ENCODE measurements around the gene CLEC16A. TPM values are rescaled to one million over a fixed set of nuclear protein-coding genes. Genes with fewer than 3 reads are reported as not detected.

The CLEC16A gene
- total and polyA plus RNA-seq, 9 donors = 11.5 to 18.3 (median 14.9) TPM

- no peak overlapping the region for H3K27ac ChIP-seq (ENCODE audit: low read length)
- H3K36me3 ChIP-seq (ENCODE audit: control insufficient read depth, insufficient read depth, low read length) = no peaks in the 10 kb centered on the region
- WGBS (ENCODE audit: insufficient coverage) = 65% methylated on average over 7 of the region's 7 CpGs
Measured at GRCh38 chr16:10949424-10949970, 5.1 kb downstream of the CLEC16A start.

GRCh38 chr16:10950393-10950792 is 6.0 kb downstream of the CLEC16A start:
- Histone ChIP-seq H3K4me1 (ENCODE audit: control insufficient read depth, insufficient read depth, low read length) (peaks cover 14% of the 10 kb centered on the region), H3K27me3 (ENCODE audit: control insufficient read depth, insufficient read depth, low read length) (no peaks in the 10 kb centered on the region), H3K36me3 (ENCODE audit: control insufficient read depth, insufficient read depth, low read length) (no peaks in the 10 kb centered on the region), H3K27ac (ENCODE audit: low read length) (no peak overlapping the region), H3K4me3 (ENCODE audit: low read length) (no peak overlapping the region), H3K9me3 (replicated peaks; ENCODE audit: control insufficient read depth, low read depth, low read length) (no peaks in the 10 kb centered on the region)
- WGBS (ENCODE audit: insufficient coverage) = 63% methylated on average over 2 of the region's 5 CpGs
- no peak for DNase-seq

More at GRCh38 chr16:10949424-10949970, 5.1 kb downstream of the CLEC16A start:
- H3K27me3 ChIP-seq (ENCODE audit: control insufficient read depth, insufficient read depth, low read length) = no peaks in the 10 kb centered on the region
- peaks cover 21% of the 10 kb centered on the region for H3K4me1 ChIP-seq (ENCODE audit: control insufficient read depth, insufficient read depth, low read length)
- no peaks in the 10 kb centered on the region for H3K9me3 ChIP-seq (replicated peaks; ENCODE audit: control insufficient read depth, low read depth, low read length)
- DNase-seq = peak; percentile 46
- no peak overlapping the region for H3K4me3 ChIP-seq (ENCODE audit: low read length)

GRCh38 chr16:10951026-10951425 is 6.7 kb downstream of the CLEC16A start:
- Histone ChIP-seq H3K27me3 (ENCODE audit: control insufficient read depth, insufficient read depth, low read length) (no peaks in the 10 kb centered on the region), H3K4me3 (ENCODE audit: low read length) (no peak overlapping the region), H3K27ac (ENCODE audit: low read length) (no peak overlapping the region), H3K4me1 (ENCODE audit: control insufficient read depth, insufficient read depth, low read length) (peaks cover 8% of the 10 kb centered on the region), H3K9me3 (replicated peaks; ENCODE audit: control insufficient read depth, low read depth, low read length) (no peaks in the 10 kb centered on the region), H3K36me3 (ENCODE audit: control insufficient read depth, insufficient read depth, low read length) (no peaks in the 10 kb centered on the region)
- peak; percentile 68 for DNase-seq
- 30% methylated on average over 2 of the region's 4 CpGs for WGBS (ENCODE audit: insufficient coverage)

GRCh38 chr16:10954903-10955302 is 10.5 kb downstream of the CLEC16A start:
- Histone ChIP-seq H3K27ac (ENCODE audit: low read length) (no peak overlapping the region), H3K36me3 (ENCODE audit: control insufficient read depth, insufficient read depth, low read length) (peaks cover 11% of the 10 kb centered on the region), H3K27me3 (ENCODE audit: control insufficient read depth, insufficient read depth, low read length) (no peaks in the 10 kb centered on the region), H3K4me3 (ENCODE audit: low read length) (no peak overlapping the region), H3K9me3 (replicated peaks; ENCODE audit: control insufficient read depth, low read depth, low read length) (no peaks in the 10 kb centered on the region), H3K4me1 (ENCODE audit: control insufficient read depth, insufficient read depth, low read length) (no peaks in the 10 kb centered on the region)
- 71% methylated on average over 7 of the region's 7 CpGs for WGBS (ENCODE audit: insufficient coverage)
- DNase-seq = no peak

GRCh38 chr16:10957771-10958482 is 13.6 kb downstream of the CLEC16A start:
- no peaks in the 10 kb centered on the region for H3K9me3 ChIP-seq (replicated peaks; ENCODE audit: control insufficient read depth, low read depth, low read length)
- peaks cover 18% of the 10 kb centered on the region for H3K36me3 ChIP-seq (ENCODE audit: control insufficient read depth, insufficient read depth, low read length)
- H3K4me1 ChIP-seq (ENCODE audit: control insufficient read depth, insufficient read depth, low read length) = no peaks in the 10 kb centered on the region
- H3K27ac ChIP-seq (ENCODE audit: low read length) = no peak overlapping the region
- DNase-seq = no peak
- no peak overlapping the region for H3K4me3 ChIP-seq (ENCODE audit: low read length)
- H3K27me3 ChIP-seq (ENCODE audit: control insufficient read depth, insufficient read depth, low read length) = no peaks in the 10 kb centered on the region
- WGBS (ENCODE audit: insufficient coverage) = no CpG with 5 or more reads among the region's 6 CpGs

- no peak overlapping the region for H3K4me3 ChIP-seq (ENCODE audit: low read length)
- peaks cover 28% of the 10 kb centered on the region for H3K36me3 ChIP-seq (ENCODE audit: control insufficient read depth, insufficient read depth, low read length)
- no peaks in the 10 kb centered on the region for H3K27me3 ChIP-seq (ENCODE audit: control insufficient read depth, insufficient read depth, low read length)
- H3K9me3 ChIP-seq (replicated peaks; ENCODE audit: control insufficient read depth, low read depth, low read length) = no peaks in the 10 kb centered on the region
- no CpG with 5 or more reads among the region's 5 CpGs for WGBS (ENCODE audit: insufficient coverage)
- no peak for DNase-seq
- peaks cover 1% of the 10 kb centered on the region for H3K4me1 ChIP-seq (ENCODE audit: control insufficient read depth, insufficient read depth, low read length)
- no peak overlapping the region for H3K27ac ChIP-seq (ENCODE audit: low read length)
Measured at GRCh38 chr16:10959161-10959560, 14.8 kb downstream of the CLEC16A start.

- Histone ChIP-seq H3K4me1 (ENCODE audit: control insufficient read depth, insufficient read depth, low read length) (peaks cover 4% of the 10 kb centered on the region), H3K9me3 (replicated peaks; ENCODE audit: control insufficient read depth, low read depth, low read length) (no peaks in the 10 kb centered on the region), H3K4me3 (ENCODE audit: low read length) (no peak overlapping the region), H3K36me3 (ENCODE audit: control insufficient read depth, insufficient read depth, low read length) (peaks cover 31% of the 10 kb centered on the region), H3K27me3 (ENCODE audit: control insufficient read depth, insufficient read depth, low read length) (no peaks in the 10 kb centered on the region), H3K27ac (ENCODE audit: low read length) (no peak overlapping the region)
- 58% methylated on average over 2 of the region's 7 CpGs for WGBS (ENCODE audit: insufficient coverage)
- DNase-seq = no peak
Measured at GRCh38 chr16:10961231-10961630, 16.9 kb downstream of the CLEC16A start.

GRCh38 chr16:10964039-10964890 is 19.9 kb downstream of the CLEC16A start:
- Histone ChIP-seq H3K36me3 (ENCODE audit: control insufficient read depth, insufficient read depth, low read length) (peaks cover 24% of the 10 kb centered on the region), H3K4me1 (ENCODE audit: control insufficient read depth, insufficient read depth, low read length) (peaks cover 6% of the 10 kb centered on the region), H3K4me3 (ENCODE audit: low read length) (no peak overlapping the region), H3K27ac (ENCODE audit: low read length) (no peak overlapping the region), H3K9me3 (replicated peaks; ENCODE audit: control insufficient read depth, low read depth, low read length) (no peaks in the 10 kb centered on the region), H3K27me3 (ENCODE audit: control insufficient read depth, insufficient read depth, low read length) (no peaks in the 10 kb centered on the region)
- peak; percentile 86 for DNase-seq
- WGBS (ENCODE audit: insufficient coverage) = 17% methylated on average over 13 of the region's 20 CpGs

- Histone ChIP-seq H3K27ac (ENCODE audit: low read length) (no peak overlapping the region), H3K4me3 (ENCODE audit: low read length) (no peak overlapping the region), H3K27me3 (ENCODE audit: control insufficient read depth, insufficient read depth, low read length) (no peaks in the 10 kb centered on the region), H3K36me3 (ENCODE audit: control insufficient read depth, insufficient read depth, low read length) (peaks cover 24% of the 10 kb centered on the region), H3K4me1 (ENCODE audit: control insufficient read depth, insufficient read depth, low read length) (peaks cover 6% of the 10 kb centered on the region), H3K9me3 (replicated peaks; ENCODE audit: control insufficient read depth, low read depth, low read length) (no peaks in the 10 kb centered on the region)
- 96% methylated on average over 7 of the region's 8 CpGs for WGBS (ENCODE audit: insufficient coverage)
- no peak for DNase-seq
Measured at GRCh38 chr16:10964891-10965326, 20.5 kb downstream of the CLEC16A start.

- Histone ChIP-seq H3K27me3 (ENCODE audit: control insufficient read depth, insufficient read depth, low read length) (no peaks in the 10 kb centered on the region), H3K4me3 (ENCODE audit: low read length) (no peak overlapping the region), H3K36me3 (ENCODE audit: control insufficient read depth, insufficient read depth, low read length) (peaks cover 26% of the 10 kb centered on the region), H3K27ac (ENCODE audit: low read length) (no peak overlapping the region), H3K4me1 (ENCODE audit: control insufficient read depth, insufficient read depth, low read length) (peaks cover 6% of the 10 kb centered on the region), H3K9me3 (replicated peaks; ENCODE audit: control insufficient read depth, low read depth, low read length) (no peaks in the 10 kb centered on the region)
- no peak for DNase-seq
- WGBS (ENCODE audit: insufficient coverage) = no CpG with 5 or more reads among the region's 6 CpGs
Measured at GRCh38 chr16:10965440-10966061, 21.2 kb downstream of the CLEC16A start.

All from muscle of leg (tissue), 11 donors.